Measurements from ENCODE around the gene PLXDC2.

The PLXDC2 gene

DNA sequence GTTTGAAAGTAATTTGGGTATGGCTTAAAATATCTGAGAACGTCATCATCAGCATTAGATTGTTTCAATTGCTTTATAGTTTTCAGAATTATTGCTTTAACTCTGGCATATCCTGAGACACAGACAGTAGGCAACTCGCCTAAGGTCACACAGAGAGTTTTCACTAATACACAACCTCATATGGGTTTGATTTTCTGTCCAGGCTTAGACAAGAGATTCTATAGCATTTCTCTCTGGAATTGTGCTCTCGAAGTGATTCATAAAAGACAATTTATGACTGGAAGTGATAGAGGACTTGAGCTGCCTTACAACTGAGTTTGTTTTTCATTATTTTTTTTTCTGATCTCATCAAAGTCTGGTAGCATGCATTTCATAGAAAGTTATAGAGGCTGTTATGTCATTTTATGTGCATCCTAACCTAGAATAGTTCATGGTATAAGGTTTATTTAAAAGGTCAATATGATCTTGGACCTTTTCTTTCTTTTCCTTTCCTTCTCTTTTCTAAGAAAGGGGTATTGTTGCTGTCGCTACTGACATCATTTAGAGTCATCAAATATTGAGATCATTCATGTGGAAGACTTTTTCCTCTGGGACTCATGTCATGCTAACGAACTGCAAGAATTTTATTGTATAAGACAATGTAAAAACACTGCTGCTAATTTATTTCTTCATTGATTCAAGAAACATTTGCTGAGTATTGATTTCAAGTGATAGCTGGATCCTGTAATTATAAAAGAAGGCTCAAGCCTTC is 278.2 kb downstream of the PLXDC2 start:
- DNase-seq (ENCODE audit: extremely low read depth, low read depth) = no peak
- TF ChIP-seq, protein P1, sequence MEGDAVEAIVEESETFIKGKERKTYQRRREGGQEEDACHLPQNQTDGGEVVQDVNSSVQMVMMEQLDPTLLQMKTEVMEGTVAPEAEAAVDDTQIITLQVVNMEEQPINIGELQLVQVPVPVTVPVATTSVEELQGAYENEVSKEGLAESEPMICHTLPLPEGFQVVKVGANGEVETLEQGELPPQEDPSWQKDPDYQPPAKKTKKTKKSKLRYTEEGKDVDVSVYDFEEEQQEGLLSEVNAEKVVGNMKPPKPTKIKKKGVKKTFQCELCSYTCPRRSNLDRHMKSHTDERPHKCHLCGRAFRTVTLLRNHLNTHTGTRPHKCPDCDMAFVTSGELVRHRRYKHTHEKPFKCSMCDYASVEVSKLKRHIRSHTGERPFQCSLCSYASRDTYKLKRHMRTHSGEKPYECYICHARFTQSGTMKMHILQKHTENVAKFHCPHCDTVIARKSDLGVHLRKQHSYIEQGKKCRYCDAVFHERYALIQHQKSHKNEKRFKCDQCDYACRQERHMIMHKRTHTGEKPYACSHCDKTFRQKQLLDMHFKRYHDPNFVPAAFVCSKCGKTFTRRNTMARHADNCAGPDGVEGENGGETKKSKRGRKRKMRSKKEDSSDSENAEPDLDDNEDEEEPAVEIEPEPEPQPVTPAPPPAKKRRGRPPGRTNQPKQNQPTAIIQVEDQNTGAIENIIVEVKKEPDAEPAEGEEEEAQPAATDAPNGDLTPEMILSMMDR (IDR thresholded peaks at IDR 0.05; ENCODE audit: low read depth, low read length, missing control alignments) = no peak
- H3K4me3 ChIP-seq (replicated peaks; ENCODE audit: low read depth, low read length) = no peak overlapping the region

DNA sequence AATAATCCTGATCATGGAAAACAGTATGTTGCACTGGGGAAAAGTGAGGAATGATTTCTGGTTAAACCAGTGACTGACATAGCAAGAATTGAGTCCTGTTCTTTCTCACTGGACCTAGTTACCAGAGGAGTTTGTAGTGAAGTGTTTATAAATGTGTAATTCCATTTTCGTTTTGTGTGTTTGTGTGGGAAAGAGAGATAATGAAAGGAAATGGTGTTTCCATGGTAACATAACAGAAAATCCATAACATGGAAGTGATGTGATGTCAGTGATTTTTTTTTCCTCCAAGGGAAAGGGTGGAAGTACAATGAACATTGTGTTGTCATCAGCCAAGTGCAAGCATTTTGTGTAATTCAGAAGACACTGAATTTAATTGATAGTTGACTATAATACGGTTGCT is 283.9 kb downstream of the PLXDC2 start:
- H3K4me3 ChIP-seq (replicated peaks; ENCODE audit: low read depth, low read length) = no peak overlapping the region
- TF ChIP-seq, protein P1 (IDR thresholded peaks at IDR 0.05; ENCODE audit: low read depth, low read length, missing control alignments) = no peak
- no peak for DNase-seq (ENCODE audit: extremely low read depth, low read depth)

DNA sequence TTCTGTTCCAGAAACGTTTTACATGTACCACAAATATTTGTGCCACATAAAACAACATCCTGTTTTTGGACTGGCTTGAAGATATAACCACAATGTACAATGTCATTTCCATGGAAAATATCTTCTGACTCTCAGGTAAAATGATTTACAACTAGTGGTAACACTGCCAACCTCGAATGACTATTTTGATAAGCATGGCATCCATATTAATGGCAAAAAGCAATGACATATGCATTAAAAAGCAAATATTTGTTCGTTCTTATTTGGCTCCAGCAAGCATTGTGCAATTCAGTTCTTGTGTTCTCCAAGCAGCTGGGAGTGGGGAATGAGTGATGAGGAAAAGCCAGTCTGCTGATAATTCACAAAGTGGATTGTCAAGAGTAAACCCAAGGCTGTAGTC is 289.0 kb downstream of the PLXDC2 start:
- no peak overlapping the region for H3K4me3 ChIP-seq (replicated peaks; ENCODE audit: low read depth, low read length)
- DNase-seq (ENCODE audit: extremely low read depth, low read depth) = no peak
- TF ChIP-seq, protein P1 (IDR thresholded peaks at IDR 0.05; ENCODE audit: low read depth, low read length, missing control alignments) = no peak

DNA sequence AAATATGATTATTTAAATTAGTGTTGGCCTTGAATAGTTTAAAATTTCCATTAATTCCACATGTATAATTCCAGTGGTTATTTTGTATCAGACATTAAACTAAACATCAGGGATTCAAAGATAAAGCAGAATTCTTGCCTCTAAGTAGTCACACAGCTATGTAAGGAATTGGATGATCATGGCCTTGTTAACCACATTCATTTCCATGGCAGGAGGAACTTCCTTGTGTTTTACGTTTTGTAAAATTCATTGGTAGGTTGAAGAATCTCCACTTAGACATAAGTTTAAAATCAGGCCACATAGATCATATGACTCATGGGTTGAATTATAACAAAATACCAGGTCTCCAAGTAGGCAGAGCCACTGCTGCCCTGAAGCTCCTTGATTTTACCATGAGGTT is 289.7 kb downstream of the PLXDC2 start:
- TF ChIP-seq, protein P1 (IDR thresholded peaks at IDR 0.05; ENCODE audit: low read depth, low read length, missing control alignments) = no peak
- no peak for DNase-seq (ENCODE audit: extremely low read depth, low read depth)
- H3K4me3 ChIP-seq (replicated peaks; ENCODE audit: low read depth, low read length) = no peak overlapping the region

DNA sequence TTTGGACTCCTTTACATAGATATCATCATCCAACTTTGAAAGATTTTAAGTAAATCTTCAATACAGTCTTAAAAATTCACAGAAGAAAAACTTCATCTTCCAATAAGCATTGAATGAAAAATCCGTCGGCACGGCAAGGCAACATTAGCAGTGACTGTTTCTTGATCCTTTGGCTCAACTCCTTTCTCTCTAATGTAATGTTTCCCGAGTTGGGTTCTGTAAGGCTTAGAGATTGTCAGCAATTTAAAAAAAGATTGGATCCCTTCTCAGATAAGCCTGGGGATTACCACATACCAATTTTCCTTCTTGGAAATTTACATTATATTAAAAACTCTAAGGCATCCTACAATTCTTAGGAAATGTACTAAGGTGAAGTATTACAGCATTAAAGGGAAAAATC is 291.8 kb downstream of the PLXDC2 start:
- no peak overlapping the region for H3K4me3 ChIP-seq (replicated peaks; ENCODE audit: low read depth, low read length)
- TF ChIP-seq, protein P1 (IDR thresholded peaks at IDR 0.05; ENCODE audit: low read depth, low read length, missing control alignments) = no peak
- no peak for DNase-seq (ENCODE audit: extremely low read depth, low read depth)

DNA sequence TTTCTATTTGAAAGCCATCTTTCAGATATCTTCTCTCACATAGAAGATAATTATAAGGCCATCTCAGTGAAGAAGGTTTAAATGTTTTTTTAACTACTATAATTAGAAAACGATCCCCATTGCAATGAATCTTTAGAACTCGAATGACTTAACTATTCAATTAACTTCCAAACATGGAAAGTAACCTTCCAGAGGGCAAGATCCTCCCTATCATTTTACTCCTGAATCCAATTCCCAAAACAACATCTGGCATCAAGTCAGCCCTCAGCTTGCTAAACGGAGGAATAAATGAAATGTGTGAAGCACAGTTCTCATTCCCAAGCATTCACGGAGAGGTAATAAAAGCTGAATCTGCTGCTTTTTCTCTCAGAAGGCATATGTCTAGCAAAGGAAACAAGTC is 293.4 kb downstream of the PLXDC2 start:
- no peak for DNase-seq (ENCODE audit: extremely low read depth, low read depth)
- H3K4me3 ChIP-seq (replicated peaks; ENCODE audit: low read depth, low read length) = no peak overlapping the region
- TF ChIP-seq, protein P1 (IDR thresholded peaks at IDR 0.05; ENCODE audit: low read depth, low read length, missing control alignments) = no peak

All from HFF-Myc (cell line).